D341Med (cell line): ENCODE results near the gene CYFIP2.

ENCODE experiments used
- DNase-seq: peaks from one replicate; pipeline ENCODE4 v3.0.0; 2012; ENCODE audit warnings: low spot score

CYFIP2 gene

DNA sequence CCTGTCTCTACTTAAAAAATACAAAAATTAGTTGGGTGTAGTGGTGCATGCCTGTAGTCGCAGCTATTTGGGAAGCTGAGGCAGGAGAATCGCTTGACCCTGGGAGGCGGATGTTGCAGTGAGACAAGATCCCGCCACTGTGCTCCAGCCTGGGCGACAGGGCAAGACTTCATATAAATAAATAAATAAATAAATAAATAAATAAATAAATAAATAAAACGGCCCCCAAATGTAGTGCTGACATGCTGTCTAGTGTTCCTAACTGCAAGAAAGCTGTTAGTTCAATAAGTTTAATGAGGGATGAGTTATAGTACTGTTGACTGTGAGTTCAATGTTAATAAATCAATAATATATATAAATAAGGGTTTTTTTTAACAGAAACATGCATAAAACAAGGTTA, 7.5 kb upstream of the CYFIP2 start:
- DNase-seq = no peak

DNA sequence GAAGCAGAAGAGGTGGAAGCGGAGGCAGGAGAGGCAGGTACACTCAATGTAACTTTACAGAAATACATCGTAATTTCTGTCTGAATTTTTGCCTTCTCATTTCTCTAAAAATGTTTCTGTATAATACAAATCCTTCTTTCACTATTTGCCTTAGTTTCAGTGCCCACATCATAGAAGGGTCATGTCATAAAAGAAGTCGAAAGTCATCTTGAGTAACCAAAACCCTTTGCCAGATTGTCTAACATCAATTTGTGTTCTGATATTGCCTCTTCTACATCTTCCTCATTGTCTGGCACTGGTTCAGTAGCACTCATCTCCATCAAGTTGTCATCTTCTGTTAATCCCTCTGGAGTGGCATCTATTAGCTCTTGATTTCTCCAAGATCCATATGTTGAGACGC, 6.2 kb upstream of the CYFIP2 start:
- DNase-seq = no peak

DNA sequence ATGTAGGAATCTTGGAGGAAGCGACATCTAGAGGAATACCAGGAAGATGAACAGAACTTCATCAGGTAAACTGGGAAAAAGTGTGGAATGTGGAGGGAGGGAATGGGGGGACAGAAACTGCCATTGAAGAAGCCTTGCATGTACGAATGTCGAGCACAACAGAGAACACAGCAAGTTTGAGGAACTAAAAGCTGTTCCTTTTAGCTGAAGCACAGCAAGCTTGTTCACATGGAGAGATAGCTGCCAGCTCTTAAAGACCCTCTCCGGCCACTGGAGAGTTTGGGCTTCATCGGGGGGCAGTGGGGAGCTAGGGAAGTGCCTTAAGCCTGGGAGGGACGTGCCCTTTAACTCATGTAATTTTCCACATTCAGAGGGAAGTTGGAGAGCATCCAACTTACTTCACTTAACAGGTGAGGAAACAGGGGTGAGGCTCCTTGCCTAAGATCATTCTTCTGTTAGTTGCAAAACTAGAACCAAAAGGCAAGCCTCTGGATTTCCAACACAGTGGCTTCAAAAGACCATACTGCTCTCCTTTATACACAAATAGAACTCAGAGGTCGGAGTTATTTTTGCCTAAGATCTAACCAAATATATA, 2.3 kb upstream of the CYFIP2 start:
- DNase-seq = no peak

DNA sequence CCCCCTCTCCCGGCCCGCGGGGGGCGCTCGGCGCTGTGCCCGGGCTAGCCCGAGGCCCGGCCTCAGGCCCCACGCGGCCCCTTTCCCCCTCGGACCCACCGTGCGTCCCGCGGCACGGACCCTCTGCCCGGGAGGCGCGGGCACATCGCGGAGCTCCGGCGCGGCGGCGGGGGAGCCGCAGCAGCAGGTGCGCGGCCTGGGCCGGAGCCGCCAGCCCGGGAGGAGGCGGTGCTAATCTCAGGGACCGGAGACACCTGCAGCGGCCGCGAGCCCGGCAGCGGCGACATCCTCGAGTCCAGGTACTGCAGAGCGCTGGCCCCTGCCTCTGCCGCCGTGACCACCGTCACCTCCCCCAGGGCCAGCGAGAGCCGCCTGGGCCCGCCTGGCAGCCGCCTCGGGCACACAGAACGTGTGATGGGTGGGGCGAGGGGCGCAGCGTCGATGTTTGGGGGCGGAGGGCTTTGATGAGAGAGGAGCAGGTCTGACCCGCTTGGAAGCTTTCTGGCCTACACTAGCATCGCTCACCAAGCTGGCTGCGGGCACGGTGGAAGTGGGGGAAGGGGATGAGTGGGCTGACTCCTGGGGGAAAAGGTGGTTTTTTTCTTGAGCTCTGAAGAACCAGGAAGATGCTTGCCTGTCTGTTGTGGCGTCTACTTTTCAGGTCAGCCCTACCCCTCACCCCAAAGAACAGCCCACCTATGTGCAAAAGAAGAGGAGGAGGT, 524 bp downstream of the CYFIP2 start:
- DNase-seq = no peak

DNA sequence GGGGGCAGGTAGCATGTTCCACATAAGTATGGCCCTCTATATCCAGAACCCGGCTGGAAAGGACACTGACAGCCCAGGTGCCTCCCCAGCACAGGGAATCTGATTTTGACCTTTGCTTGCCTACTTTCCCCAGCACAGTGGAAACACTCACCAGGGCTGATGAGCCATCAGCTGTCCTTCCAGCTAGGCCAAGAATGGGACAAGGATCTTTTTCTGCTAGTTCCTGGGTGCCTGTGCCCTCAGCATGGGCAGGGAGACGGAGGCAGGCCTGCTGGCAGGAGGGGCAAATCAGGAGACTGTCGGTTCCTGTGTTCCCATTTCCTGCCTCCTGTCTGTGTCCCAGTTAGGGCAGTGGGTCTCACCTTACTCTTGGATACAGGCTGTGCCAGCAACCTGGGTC, 1.1 kb downstream of the CYFIP2 start:
- no peak for DNase-seq

DNA sequence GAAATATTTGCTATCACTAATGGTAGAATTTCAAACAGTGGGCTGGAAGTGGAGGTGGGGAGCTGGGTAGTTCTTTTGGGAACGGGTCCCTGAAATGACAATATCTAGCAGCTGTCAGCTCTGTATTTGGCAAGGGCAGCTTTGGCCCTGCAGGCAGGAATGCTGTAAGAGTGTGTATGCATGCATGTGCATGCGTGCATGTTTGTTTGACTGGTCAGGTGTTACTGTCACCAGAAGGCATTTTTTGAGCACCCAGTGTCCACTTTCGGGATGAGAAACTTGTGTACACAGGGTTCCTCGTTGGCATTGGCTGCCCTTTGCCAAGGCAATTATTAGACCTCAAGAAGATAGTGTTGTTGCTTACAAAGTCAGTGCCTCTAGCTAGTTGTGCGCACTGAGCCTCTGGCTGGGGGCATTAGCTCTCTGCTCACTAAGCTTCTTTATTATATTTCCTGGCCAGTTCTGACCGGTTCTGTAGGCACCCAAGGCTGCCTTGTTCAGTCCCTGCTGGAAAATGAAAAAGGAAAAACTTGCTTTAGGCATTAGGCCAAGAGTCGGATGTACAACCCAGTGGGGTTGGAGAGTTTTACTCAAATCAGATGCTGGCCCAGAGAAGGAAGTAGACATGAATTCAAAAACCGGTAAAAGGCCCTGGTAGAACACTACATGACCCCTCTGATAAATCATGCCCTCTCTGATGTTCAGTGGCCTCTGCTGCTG, 2.0 kb downstream of the CYFIP2 start:
- DNase-seq = no peak

DNA sequence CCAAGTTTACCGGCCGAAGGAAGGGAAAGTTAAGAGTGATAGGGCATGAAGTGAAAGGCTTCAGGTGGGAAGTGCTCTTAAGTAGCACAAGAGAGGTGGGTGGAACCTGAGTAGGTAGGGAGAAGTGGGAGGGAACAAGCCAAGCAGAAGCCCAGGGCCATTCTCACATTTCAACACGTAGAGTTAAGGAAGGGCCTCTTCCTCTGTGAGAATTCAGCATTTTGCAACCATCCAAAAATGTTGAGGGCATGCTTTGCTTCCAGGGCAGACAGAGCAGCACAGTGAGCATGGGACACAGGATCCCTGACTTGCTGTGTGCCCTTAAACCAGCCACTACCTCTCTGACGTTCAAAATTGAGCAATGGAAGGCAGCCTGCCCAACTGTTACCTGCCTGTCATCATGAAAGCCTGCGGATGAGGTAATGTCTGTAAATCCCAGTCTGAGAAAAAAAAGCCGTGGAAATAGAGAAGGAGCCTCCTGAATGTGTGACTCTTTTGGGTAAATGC, 3.3 kb downstream of the CYFIP2 start:
- DNase-seq = no peak

DNA sequence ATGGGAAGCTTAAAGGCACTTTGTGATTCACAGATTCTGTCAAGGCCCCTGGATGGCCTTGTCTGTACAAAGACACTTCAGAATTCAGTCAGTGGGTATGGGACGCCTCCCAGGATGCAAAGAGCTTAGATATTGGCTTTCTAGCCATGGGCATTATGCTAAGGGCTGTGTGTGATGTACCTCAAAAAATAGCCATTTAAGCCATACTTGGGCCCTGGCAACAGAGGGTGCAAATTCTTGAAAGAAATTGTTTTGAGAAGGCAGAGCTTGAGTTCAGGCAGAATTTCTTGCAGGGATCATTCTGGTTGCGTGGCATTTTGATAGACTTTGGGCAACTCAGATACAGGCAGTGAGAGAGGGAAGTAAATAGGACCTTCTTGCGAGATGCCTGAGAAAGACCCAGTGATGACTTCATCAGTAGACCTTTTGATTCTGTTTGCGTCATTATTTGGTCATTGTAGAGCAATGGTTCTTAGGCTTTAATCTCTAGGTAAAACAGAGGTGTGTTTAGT, 3.9 kb downstream of the CYFIP2 start:
- no peak for DNase-seq

DNA sequence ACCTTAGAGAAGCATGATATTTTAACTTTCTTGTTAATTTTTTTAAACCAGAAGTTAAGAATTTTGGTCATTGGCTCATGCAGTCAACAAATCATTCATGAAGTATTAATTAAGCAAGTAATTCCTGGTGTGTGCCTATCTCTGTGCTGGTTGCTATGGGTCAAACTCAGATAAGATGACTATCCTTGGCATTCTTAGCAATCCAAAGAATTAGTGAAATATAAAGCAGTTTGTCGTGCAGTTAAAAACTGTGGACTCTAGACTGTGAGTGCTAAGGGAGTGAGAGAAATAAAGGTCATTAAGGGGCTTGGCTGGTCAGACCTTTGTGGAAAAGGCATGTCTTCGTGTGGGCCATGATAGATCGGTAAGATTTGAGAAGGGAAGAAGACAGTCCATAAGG, 4.8 kb downstream of the CYFIP2 start:
- no peak for DNase-seq

DNA sequence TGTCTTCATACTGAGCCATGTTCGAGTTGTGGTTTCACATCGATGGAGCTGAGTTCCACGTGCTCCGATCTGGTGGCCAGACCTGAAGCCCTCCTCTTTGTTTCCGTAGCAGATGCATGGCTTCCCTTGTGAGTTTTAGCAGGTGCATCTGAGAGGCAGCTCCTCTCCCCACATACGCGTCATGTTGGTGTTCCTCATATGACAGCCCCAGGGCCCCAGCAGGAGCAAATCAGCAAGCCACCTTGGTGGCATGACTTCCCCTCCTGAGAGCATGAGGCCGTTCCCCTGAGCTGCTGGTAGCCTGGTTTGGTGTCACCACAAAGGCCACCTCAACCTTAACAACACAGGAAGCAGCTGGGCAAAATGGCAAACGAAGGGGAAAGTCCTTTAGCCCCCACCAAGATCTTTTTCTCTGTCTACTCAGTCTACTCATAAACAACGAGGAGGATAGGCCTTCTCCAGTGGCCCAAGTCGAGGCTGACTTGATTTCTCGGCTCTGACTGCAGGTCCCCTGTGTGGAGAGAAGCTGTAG, 5.9 kb downstream of the CYFIP2 start:
- DNase-seq = no peak

DNA sequence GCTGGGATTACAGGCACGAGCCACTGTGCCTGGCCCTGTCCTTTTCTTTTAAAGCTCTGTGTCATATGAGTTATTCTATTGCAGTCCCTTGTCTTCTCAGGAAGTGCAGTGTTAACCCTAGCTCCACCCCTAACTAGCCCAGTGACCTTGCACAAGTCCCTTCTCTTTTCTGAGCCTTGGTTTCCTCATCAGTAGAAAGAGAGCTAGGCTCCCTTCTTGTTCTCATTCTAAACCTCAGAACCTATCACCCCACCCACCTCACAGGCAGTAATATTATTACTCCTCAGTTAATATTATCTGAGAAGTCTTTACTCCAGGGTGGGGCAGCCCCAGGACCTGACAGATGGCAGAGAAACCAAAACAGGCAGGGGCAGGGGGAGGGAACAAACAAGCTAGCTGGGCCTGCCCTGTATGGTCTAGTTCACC, 7.2 kb downstream of the CYFIP2 start:
- no peak for DNase-seq

DNA sequence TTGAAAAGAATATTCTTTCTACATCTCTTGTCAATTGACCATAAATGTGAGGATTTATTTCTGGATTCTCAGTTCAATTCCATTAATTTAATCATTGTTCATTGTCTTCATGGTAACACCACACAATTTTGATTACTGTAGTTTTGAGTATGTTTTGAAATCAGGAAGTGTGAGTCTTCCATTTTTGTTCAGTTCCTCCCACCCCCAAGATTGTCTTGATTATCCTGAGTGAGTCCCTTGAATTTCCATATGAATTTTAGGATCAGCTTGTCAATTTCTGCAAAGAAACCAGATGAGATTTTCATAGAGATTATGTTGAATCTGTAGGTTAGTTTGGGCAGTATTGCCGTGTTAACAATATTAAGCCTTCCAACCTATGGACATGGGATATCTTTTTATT, 9.5 kb downstream of the CYFIP2 start:
- no peak for DNase-seq

DNA sequence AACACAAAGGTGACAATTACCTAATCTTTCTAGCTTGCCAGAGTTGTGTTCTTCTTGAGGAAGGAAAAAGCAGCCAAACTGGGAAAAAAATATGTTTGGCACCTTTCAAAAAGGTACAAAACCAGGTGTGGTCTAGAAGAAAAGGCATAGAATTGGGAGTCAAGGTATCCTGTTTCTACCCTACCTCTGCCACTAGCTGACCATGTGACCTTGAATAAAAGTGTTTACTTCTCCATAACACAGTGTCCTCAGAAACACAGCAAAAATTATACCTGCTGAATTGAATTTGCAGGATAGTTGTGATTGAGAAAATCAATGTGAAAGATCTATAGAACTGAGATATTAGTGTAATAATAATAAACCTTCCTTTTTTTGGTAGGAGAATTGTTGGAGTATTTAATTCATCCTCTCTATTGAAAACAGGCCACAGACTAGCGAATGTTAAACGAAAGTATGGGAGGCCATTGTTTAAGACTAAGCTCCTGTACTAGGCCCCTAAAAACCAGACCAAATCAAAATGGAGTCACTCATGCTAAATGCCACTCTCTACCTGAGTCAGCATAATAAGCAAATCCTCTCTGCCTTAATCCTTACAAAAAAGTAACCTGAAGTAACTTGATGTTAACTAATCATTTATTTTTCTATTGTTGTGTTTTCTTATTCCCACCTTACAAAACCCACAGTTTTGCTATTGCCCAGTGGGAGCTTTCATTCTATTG, 12.6 kb downstream of the CYFIP2 start:
- no peak for DNase-seq

DNA sequence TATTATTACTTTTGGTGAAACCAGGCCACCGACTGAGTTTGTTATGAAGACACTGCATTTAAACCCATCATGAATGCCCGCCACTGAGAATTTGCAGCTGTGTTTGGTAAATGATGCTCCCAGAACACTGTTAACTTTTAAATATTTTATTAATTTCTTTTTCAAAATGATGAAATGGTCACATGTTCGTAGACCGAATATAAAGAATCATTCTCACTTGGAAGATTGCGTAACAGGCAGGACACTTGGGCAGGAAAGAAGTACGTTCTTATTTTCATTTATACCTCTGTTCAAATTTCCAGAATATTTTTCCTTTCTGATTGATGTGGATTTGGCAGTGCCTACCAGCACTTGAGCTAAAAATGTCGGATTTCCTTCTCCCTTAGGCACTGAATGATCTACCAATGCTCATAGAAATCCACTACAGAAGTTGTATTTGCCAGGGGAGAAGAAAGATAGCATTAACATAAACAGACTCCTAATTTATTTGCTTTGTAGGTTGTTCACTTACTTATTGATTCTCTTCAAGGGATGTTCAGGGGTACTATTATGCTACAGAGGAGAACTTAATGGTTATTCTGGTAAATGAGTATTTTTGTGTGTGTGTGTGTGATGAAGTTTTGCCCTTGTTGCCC, 13.8 kb downstream of the CYFIP2 start:
- no peak for DNase-seq

DNA sequence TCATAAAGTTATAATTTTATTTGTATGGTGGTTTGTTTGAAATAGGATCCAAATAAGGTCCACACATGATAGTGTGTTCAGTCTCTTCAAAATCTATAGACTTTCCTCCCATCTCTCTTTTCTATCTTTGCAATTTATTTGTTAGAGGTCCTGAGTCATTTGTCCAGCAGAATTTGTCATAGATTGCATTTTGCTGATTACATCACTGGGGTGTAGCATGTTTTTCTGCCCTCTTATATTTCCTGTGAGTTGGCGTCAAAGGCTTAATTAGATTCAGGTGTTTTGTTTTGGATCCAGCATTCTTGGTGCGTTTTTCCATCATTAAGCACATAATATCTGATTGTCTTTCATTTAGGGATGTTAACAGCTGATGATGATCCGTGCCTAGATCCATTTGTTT, 15.0 kb downstream of the CYFIP2 start:
- no peak for DNase-seq

DNA sequence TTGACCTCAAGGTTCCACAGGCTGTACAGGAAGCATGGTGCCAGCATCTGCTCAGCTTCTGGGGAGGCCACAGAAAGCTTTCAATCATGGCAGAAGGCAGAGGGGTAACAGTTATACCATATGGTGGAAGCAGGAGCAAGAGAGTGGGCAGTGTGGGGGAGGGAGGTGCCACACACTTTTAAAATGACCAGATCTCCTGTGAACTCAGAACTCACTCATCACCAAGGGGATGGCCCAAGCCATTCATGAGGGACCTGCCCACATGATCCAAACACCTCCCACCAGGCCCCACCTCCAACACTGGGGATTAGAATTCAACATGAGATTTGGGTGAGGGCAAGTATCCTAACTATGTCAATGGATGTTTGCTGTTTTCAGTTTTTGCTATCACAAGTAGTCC, 16.2 kb downstream of the CYFIP2 start:
- DNase-seq = no peak

DNA sequence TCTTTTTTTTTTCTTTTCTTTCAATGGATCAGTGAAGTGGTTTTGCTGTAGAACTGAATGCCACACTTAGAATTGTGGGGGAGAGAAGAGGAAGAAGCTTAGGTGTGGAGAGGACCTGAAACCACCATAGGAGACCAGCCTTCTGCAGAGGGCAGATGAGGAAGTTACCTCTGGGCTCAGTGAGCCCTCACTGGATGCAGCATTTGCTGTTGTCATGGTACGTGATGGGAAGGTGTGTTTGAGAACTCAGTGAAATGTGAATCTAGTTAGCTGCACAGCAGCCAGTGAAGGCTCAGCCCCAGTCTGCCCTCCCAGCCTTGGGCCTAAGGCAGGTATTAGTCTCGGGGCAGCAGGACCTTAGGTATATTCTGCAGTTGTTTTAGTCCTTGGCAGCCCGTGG, 17.5 kb downstream of the CYFIP2 start:
- no peak for DNase-seq

DNA sequence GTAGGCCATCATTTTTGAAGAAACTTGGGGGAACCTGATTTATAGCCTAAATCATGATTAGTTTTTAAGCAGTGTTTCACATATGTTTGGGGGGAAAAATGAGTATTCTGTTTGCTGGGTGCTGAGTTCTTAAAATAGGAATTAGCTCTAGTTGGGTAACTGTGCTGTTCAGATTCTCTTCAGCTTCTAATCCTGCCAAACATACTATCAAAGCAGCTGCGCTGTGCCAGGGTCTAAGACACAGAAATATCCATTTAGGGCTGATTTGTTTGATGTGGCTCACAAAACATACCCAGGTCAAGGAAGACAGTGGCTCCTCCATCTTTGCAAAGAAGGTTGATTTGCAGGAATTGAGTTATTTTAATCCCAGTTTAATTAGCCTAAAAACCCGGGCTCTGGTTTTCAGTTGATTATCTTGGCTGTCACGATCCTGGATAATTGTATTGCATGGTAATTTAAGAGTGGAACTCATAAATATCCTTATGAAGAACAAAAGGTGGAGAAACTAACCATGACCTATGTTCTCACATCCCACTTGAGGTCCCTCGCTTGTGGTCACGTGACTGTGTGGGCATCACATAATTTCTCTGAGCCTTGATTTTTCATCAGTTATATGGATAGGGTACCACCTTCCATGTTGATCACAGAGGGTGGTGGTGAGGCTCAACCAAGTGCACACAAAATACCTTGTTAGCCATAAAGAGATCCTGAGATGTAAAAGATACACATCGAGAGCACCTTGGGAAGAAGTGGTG, 18.7 kb downstream of the CYFIP2 start:
- DNase-seq = no peak

DNA sequence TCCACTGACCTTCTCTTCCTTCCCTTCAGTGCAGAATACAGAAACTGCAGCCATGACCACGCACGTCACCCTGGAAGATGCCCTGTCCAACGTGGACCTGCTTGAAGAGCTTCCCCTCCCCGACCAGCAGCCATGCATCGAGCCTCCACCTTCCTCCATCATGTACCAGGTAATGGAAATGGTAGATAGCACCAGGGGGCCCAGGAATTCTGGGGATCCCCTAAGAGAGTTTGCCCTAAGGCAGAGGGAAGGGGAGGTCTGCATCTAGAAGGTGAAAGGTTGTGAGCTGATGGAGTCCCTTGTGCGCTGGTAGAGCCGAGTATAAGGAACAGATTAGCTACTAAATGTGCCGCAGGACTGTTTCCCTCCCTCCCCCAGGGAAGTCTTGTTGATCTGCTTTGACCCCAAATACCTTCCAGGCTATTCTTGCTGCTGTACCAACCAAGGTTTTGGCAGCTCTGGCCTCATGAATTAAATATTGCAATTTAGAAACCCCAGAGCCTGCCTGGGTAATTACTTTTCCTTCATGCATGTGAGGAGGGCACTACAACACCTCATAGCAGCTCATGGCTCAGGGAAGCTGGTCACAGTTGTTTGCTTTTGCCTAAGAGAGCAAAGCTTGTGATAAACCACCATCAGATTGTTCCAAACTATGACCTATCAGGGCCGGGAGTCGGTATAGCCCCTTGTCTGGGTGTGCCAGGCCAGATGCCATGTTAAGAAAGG, 19.6 kb downstream of the CYFIP2 start:
- DNase-seq = no peak

DNA sequence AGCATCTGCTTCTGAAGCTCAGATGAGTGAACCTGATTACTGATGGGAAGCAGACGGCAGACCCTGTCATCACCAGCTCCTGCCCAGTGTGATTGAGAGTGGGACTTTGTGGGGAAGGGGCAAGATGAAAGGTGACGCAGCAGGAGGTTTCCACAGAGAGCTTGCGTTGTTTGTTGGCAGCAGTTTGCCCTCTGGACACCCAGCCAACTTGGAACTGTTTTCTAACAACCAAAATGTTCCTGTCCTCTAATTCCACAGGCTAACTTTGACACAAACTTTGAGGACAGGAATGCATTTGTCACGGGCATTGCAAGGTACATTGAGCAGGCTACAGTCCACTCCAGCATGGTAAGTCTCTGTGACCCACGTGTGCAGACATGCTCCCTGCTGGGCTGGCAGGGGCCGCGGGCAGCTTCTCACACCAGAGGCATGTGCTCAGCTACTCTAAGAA, 20.9 kb downstream of the CYFIP2 start:
- no peak for DNase-seq
